ENCODE results near the gene MID2.
"Not testable (repeated sequence)": the region's sequence is repeated elsewhere in the genome, so short reads cannot be mapped to it uniquely, and the experiment has no call there.

Gene MID2

GRCh38 chrX:107825698-107826237 is at the start of gene MID2:
TSS of gene MID2 (plus strand) at chrX:107825866. CDS start at chrX:107826427, 561 bp downstream.
- DNase-seq (ENCODE audit: low spot score) = no peak

GRCh38 chrX:107776649-107777535 is 48.8 kb upstream of the MID2 start:
- peak; percentile 83 for DNase-seq (ENCODE audit: low spot score)

- no peak for DNase-seq (ENCODE audit: low spot score)
These were observed 48.2 kb upstream of the MID2 start, which contains the start of gene NCBP2L for GRCh38 chrX:107777536-107777832. TSS of gene NCBP2L (plus strand) at chrX:107777733. CDS start at chrX:107794221, 16,488 bp downstream.

- DNase-seq (ENCODE audit: low spot score) = no peak
These were observed 45.1 kb upstream of the MID2 start for GRCh38 chrX:107780525-107780924.

- no peak for DNase-seq (ENCODE audit: low spot score)
These were observed 37.8 kb upstream of the MID2 start for GRCh38 chrX:107787827-107788226.

- DNase-seq (ENCODE audit: low spot score) = no peak
These were observed 21.2 kb upstream of the MID2 start for GRCh38 chrX:107804427-107804826.

- no peak for DNase-seq (ENCODE audit: low spot score)
These were observed 20.5 kb upstream of the MID2 start for GRCh38 chrX:107805179-107805578.

GRCh38 chrX:107810053-107810452 is 15.6 kb upstream of the MID2 start:
- not testable (repeated sequence) for DNase-seq (ENCODE audit: low spot score)

GRCh38 chrX:107818900-107819521 is 6.7 kb upstream of the MID2 start:
- no peak for DNase-seq (ENCODE audit: low spot score)

- DNase-seq (ENCODE audit: low spot score) = no peak
These were observed 2.6 kb upstream of the MID2 start for GRCh38 chrX:107823042-107823441.

GRCh38 chrX:107823456-107823855 is 2.2 kb upstream of the MID2 start:
- no peak for DNase-seq (ENCODE audit: low spot score)

- peak; percentile 13 for DNase-seq (ENCODE audit: low spot score)
These were observed 768 bp downstream of the MID2 start for GRCh38 chrX:107826238-107827029.

GRCh38 chrX:107827030-107827831 is 1.6 kb downstream of the MID2 start:
- no peak for DNase-seq (ENCODE audit: low spot score)

- no peak for DNase-seq (ENCODE audit: low spot score)
These were observed 2.2 kb downstream of the MID2 start for GRCh38 chrX:107827852-107828251.

- DNase-seq (ENCODE audit: low spot score) = no peak
These were observed 4.2 kb downstream of the MID2 start for GRCh38 chrX:107829878-107830277.

- no peak for DNase-seq (ENCODE audit: low spot score)
These were observed 5.5 kb downstream of the MID2 start for GRCh38 chrX:107831071-107831730.

GRCh38 chrX:107834275-107835201 is 8.9 kb downstream of the MID2 start:
- DNase-seq (ENCODE audit: low spot score) = no peak

- DNase-seq (ENCODE audit: low spot score) = no peak
These were observed 11.3 kb downstream of the MID2 start for GRCh38 chrX:107836958-107837357.

GRCh38 chrX:107840971-107841370 is 15.3 kb downstream of the MID2 start:
- no peak for DNase-seq (ENCODE audit: low spot score)

Measured in putamen (tissue), 1 donor.